Ishikawa (cell line): ENCODE measurements around the gene CCDC6.

Experiments
- EGR1 ChIP-seq: IDR thresholded peaks from 2 replicates; pipeline ENCODE4 v1.6.1; 2012
- EP300 ChIP-seq: IDR thresholded peaks from 2 replicates; pipeline ENCODE4 v1.6.1; 2012; ENCODE audit warnings: borderline replicate concordance
- FOXM1 ChIP-seq: IDR thresholded peaks from 2 replicates; pipeline ENCODE4 v1.6.1; 2012; ENCODE audit warnings: low read depth, borderline replicate concordance
- RAD21 ChIP-seq: IDR thresholded peaks from 2 replicates; pipeline ENCODE4 v1.6.1; 2012; ENCODE audit warnings: low read depth
- REST ChIP-seq: IDR thresholded peaks from 2 replicates; pipeline ENCODE4 v1.6.1; 2012; ENCODE audit warnings: low read depth, mild to moderate bottlenecking
- TEAD4 ChIP-seq: IDR thresholded peaks from 2 replicates; pipeline ENCODE4 v1.6.1; 2012
- YY1 ChIP-seq: IDR thresholded peaks from 2 replicates; pipeline ENCODE4 v1.6.1; 2012; ENCODE audit warnings: low read depth

DNA sequence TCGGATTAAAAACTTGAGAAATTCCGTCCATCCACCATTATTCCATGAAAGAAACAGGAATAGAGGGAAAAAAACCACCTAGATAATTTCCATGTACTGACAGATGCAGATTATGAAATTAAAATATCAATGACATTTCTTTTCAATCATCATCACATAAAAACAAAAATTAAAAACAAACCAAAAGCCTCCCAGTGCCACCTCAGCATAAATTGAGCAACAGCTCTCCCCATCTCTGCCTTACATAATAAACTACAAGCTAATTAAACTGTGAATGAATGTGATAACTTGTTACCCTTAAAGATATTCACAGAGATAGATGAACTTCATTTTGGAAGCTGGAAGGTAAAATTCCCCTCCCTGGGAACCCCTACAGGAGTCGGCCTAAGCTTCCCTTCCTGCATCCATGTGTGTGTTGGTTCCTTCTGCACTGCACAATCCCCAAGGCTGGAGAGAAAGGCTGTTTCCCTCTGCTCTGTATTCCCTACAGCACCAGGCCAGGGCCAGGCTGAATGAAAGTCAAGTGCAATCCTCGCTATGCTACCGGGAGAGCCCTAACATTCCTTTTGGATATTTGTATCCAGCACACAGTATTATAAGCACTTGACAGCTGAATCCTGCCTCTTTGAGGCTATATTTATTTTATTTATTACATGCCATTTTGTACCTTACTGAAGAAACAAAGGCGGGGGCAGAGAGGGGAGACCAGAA, 8.1 kb downstream of the CCDC6 start:
- TF ChIP-seq RAD21 (no peak), EP300 (no peak), YY1 (no peak), TEAD4 (no peak), FOXM1 (no peak), EGR1 (no peak), REST (no peak)
